Neuronal stem cell (in vitro differentiated cells): ENCODE results near the gene HS6ST1.

Experiments used
- DNase-seq: peaks from one replicate; pipeline ENCODE4 v3.0.0-alpha.2; 2013; ENCODE audit warnings: low spot score
- H2AFZ ChIP-seq: one replicate; pipeline ENCODE4 v1.6.1; 2013; ENCODE audit warnings: mild to moderate bottlenecking, low read length, inconsistent platforms
- H2AK5ac ChIP-seq: 2 replicates; pipeline ENCODE4 v1.6.1; 2013; ENCODE audit warnings: low read depth, mild to moderate bottlenecking, inconsistent platforms, low read length, moderate library complexity, mixed read lengths
- H2BK120ac ChIP-seq: 2 replicates; pipeline ENCODE4 v1.6.1; 2013; ENCODE audit warnings: low read depth, mild to moderate bottlenecking, inconsistent platforms, low read length, moderate library complexity, mixed read lengths
- H2BK12ac ChIP-seq: one replicate; pipeline ENCODE4 v1.6.1; 2013; ENCODE audit warnings: low read length, inconsistent platforms
- H2BK15ac ChIP-seq: 2 replicates; pipeline ENCODE4 v1.6.1; 2013; ENCODE audit warnings: mild to moderate bottlenecking, low read length, inconsistent platforms, mixed read lengths
- H2BK5ac ChIP-seq: one replicate; pipeline ENCODE4 v1.6.1; 2013; ENCODE audit warnings: inconsistent platforms, mild to moderate bottlenecking, low read length, moderate library complexity
- H3K14ac ChIP-seq: one replicate; pipeline ENCODE4 v1.6.1; 2013; ENCODE audit warnings: low read length, inconsistent platforms
- H3K18ac ChIP-seq: 2 replicates; pipeline ENCODE4 v1.6.1; 2013; ENCODE audit warnings: low read length, inconsistent platforms
- H3K23ac ChIP-seq: 2 replicates; pipeline ENCODE4 v1.6.1; 2013; ENCODE audit warnings: low read depth, mild to moderate bottlenecking, mixed read lengths, low read length, inconsistent platforms; ENCODE audit not compliant: poor library complexity
- H3K27ac ChIP-seq: replicated peaks from 3 replicates; pipeline ENCODE4 v1.5.1; 2013; ENCODE audit warnings: low read length, inconsistent platforms
- H3K27me3 ChIP-seq, 3 experiments: 2 replicates each; pipeline ENCODE4 v1.6.1; 2013; ENCODE audit warnings: low read length in 3 of 3, mild to moderate bottlenecking in 2 of 3, inconsistent platforms in 1 of 3, low read depth in 1 of 3, mixed read lengths in 1 of 3, moderate library complexity in 1 of 3; ENCODE audit not compliant: control insufficient read depth in 3 of 3, insufficient read depth in 3 of 3
- H3K36me3 ChIP-seq, 2 donors: replicated peaks in 1 of 2; 2 replicates each; pipeline ENCODE4 v1.6.1; 2013; ENCODE audit warnings: low read length in 2 of 2; ENCODE audit not compliant: control insufficient read depth in 2 of 2, insufficient read depth in 2 of 2
- H3K4ac ChIP-seq: 2 replicates; pipeline ENCODE4 v1.6.1; 2013; ENCODE audit warnings: inconsistent platforms, mild to moderate bottlenecking, low read length, moderate library complexity
- H3K4me1 ChIP-seq, 2 donors: 1 replicate in 1 of 2; 2 replicates in 1 of 2; pipeline ENCODE4 v1.6.1; 2013; ENCODE audit warnings: low read length in 2 of 2, low read depth in 1 of 2; ENCODE audit not compliant: control insufficient read depth in 2 of 2, insufficient read depth in 1 of 2
- H3K4me2 ChIP-seq: one replicate; pipeline ENCODE4 v1.6.1; 2013; ENCODE audit warnings: mild to moderate bottlenecking, low read length, inconsistent platforms; ENCODE audit not compliant: insufficient read depth, poor library complexity, severe bottlenecking
- H3K4me3 ChIP-seq, 2 donors: 2 replicates each; pipeline ENCODE4 v1.5.1; 2013; ENCODE audit warnings: low read length in 2 of 2, mild to moderate bottlenecking in 2 of 2, inconsistent platforms in 1 of 2, moderate library complexity in 1 of 2
- H3K79me1 ChIP-seq: one replicate; pipeline ENCODE4 v1.6.1; 2013; ENCODE audit warnings: low read depth, mild to moderate bottlenecking, inconsistent platforms, low read length, moderate library complexity
- H3K9ac ChIP-seq: one replicate; pipeline ENCODE4 v1.6.1; 2013; ENCODE audit warnings: mild to moderate bottlenecking, low read depth, low read length, inconsistent platforms; ENCODE audit not compliant: poor library complexity
- H3K9me3 ChIP-seq, 2 donors: replicated peaks in 1 of 2; 2 replicates each; pipeline versions ENCODE3 to v1.6.1; 2013; ENCODE audit warnings: low read length in 2 of 2, mild to moderate bottlenecking in 2 of 2, inconsistent platforms in 1 of 2, low read depth in 1 of 2, mixed read lengths in 1 of 2, moderate library complexity in 1 of 2; ENCODE audit not compliant: control insufficient read depth in 2 of 2, insufficient read depth in 1 of 2
- H4K8ac ChIP-seq: one replicate; pipeline ENCODE4 v1.6.1; 2013; ENCODE audit warnings: low read depth, mild to moderate bottlenecking, inconsistent platforms, low read length, moderate library complexity
- H4K91ac ChIP-seq: one replicate; pipeline ENCODE4 v1.6.1; 2013; ENCODE audit warnings: low read length, low read depth, mild to moderate bottlenecking, inconsistent platforms; ENCODE audit not compliant: poor library complexity
- WGBS, 2 donors: extraction: QIAGEN DNeasy Blood & Tissue Kit; methylation state at CpG; one replicate each; pipeline ENCODE4 v1.1.7; 2013; ENCODE audit warnings: missing lambda C conversion rate in 2 of 2, mixed read lengths in 1 of 2; ENCODE audit not compliant: insufficient read length in 2 of 2, insufficient replicate concordance in 1 of 2; ENCODE audit errors: extremely low coverage in 2 of 2; 5-methylcytosine and 5-hydroxymethylcytosine counted together

HS6ST1 gene

GRCh38 chr2:128261245-128262128 is 57.2 kb downstream of the HS6ST1 start:
- H2AFZ ChIP-seq, result peak overlapping the region; percentile 94
- no peaks in the 10 kb centered on the region for H3K79me1 ChIP-seq
- peak overlapping the region; percentile 33 for H3K4me2 ChIP-seq
- peak overlapping the region; percentile 95 for H3K23ac ChIP-seq
- peak overlapping the region; percentile 99 for H4K91ac ChIP-seq
- H2AK5ac ChIP-seq, result peak overlapping the region; percentile 100
- peak overlapping the region; percentile 99 for H2BK5ac ChIP-seq
- peak overlapping the region; percentile 98 for H3K27ac ChIP-seq
- DNase-seq, result no peak
- H3K4me1 ChIP-seq, result peaks cover 15 to 19% of the 10 kb centered on the region in 2 donors
- peak overlapping the region; percentile 99 for H3K18ac ChIP-seq
- H2BK15ac ChIP-seq, result peak overlapping the region; percentile 99
- WGBS, 2 donors, result no CpG with 5 or more reads among the region's 26 CpGs
- H3K9ac ChIP-seq, result peak overlapping the region; percentile 84
- H4K8ac ChIP-seq, result peak overlapping the region; percentile 82
- H3K4me3 ChIP-seq, result no peak overlapping the region
- H3K9me3 ChIP-seq, result no peaks in the 10 kb centered on the region
- peaks cover 0 to 9% of the 10 kb centered on the region in 2 donors for H3K36me3 ChIP-seq
- H3K4ac ChIP-seq, result peak overlapping the region; percentile 99
- peak overlapping the region; percentile 71 for H3K14ac ChIP-seq
- peak overlapping the region; percentile 96 for H2BK120ac ChIP-seq
- H3K27me3 ChIP-seq, result no peaks in the 10 kb centered on the region
- peak overlapping the region; percentile 99 for H2BK12ac ChIP-seq

- Histone ChIP-seq H2BK120ac (no peak overlapping the region), H3K27me3 (no peaks in the 10 kb centered on the region), H3K79me1 (no peaks in the 10 kb centered on the region), H2AFZ (peak overlapping the region; percentile 94), H3K4ac (peak overlapping the region; percentile 94), H3K27ac (peak overlapping the region; percentile 98), H3K18ac (peak overlapping the region; percentile 99), H2AK5ac (peak overlapping the region; percentile 1), H3K9ac (peak overlapping the region; percentile 45), H3K23ac (no peak overlapping the region), H3K9me3 (no peaks in the 10 kb centered on the region), H4K91ac (peak overlapping the region; percentile 96), H3K4me1 (peaks cover 15 to 19% of the 10 kb centered on the region in 2 donors), H2BK15ac (peak overlapping the region; percentile 28), H3K36me3 (peaks cover 0 to 4% of the 10 kb centered on the region in 2 donors), H2BK12ac (peak overlapping the region; percentile 65), H3K4me2 (peak overlapping the region; percentile 33), H2BK5ac (peak overlapping the region; percentile 99), H3K14ac (peak overlapping the region; percentile 89), H3K4me3 (no peak overlapping the region), H4K8ac (peak overlapping the region; percentile 54)
- WGBS, 2 donors, result no CpG with 5 or more reads among the region's 24 CpGs
- DNase-seq, result peak; percentile 61
Measured at GRCh38 chr2:128260239-128261138, 58.2 kb downstream of the HS6ST1 start.

GRCh38 chr2:128259585-128259984 is 59.1 kb downstream of the HS6ST1 start:
- Histone ChIP-seq H3K9ac (no peak overlapping the region), H3K27me3 (no peaks in the 10 kb centered on the region), H3K4me3 (no peak overlapping the region), H2BK5ac (no peak overlapping the region), H3K4me2 (no peak overlapping the region), H3K4me1 (peaks cover 15 to 19% of the 10 kb centered on the region in 2 donors), H4K8ac (no peak overlapping the region), H2BK15ac (no peak overlapping the region), H2AK5ac (no peak overlapping the region), H3K14ac (no peak overlapping the region), H2BK12ac (no peak overlapping the region), H3K79me1 (no peaks in the 10 kb centered on the region), H3K23ac (no peak overlapping the region), H2AFZ (no peak overlapping the region), H3K4ac (no peak overlapping the region), H3K36me3 (peaks cover 0 to 4% of the 10 kb centered on the region in 2 donors), H3K9me3 (no peaks in the 10 kb centered on the region), H3K18ac (peak overlapping the region; percentile 44), H4K91ac (no peak overlapping the region), H3K27ac (peak overlapping the region; percentile 18), H2BK120ac (no peak overlapping the region)
- WGBS, 2 donors, result no CpG with 5 or more reads among the region's 5 CpGs
- no peak for DNase-seq
